GM12872 (cell line): ENCODE measurements around the gene TFB1M.

ENCODE experiments used
- TF ChIP-seq, protein P1 (sequence below): IDR thresholded peaks from 3 replicates; pipeline ENCODE4 v1.5.1; 2011; ENCODE audit warnings: low read depth, mild to moderate bottlenecking, low read length, moderate library complexity; ENCODE audit not compliant: insufficient read depth

Gene TFB1M

GRCh38 chr6:155314773-155315515 lies 660 bp upstream of the TFB1M start:
- TF ChIP-seq, protein P1, sequence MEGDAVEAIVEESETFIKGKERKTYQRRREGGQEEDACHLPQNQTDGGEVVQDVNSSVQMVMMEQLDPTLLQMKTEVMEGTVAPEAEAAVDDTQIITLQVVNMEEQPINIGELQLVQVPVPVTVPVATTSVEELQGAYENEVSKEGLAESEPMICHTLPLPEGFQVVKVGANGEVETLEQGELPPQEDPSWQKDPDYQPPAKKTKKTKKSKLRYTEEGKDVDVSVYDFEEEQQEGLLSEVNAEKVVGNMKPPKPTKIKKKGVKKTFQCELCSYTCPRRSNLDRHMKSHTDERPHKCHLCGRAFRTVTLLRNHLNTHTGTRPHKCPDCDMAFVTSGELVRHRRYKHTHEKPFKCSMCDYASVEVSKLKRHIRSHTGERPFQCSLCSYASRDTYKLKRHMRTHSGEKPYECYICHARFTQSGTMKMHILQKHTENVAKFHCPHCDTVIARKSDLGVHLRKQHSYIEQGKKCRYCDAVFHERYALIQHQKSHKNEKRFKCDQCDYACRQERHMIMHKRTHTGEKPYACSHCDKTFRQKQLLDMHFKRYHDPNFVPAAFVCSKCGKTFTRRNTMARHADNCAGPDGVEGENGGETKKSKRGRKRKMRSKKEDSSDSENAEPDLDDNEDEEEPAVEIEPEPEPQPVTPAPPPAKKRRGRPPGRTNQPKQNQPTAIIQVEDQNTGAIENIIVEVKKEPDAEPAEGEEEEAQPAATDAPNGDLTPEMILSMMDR, result no peak

DNA sequence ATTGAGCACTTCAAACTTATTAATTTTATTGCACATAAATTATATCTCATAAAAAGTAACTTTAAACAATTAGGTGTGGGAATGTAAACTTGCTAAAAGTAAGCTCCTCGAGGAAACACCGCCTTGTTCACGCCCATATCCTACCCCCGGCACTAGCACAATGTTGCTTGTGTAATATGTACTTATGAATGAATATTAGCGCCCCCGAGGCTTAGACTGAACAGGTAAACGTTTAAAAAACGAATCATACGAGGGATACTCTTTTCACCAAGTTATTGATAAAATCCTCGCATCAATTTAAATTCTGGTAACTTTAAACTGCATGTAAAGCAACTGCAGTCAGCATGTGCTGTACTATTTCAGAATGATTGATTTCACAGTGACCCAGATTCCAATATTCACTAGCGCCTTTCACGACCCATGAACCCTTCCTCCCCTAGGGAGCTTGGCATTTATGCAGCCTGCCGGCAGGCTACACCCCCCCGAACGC lies 637 bp downstream of the TFB1M start:
- TF ChIP-seq, protein P1, result no peak

GRCh38 chr6:155311583-155311982 lies 2.7 kb downstream of the TFB1M start:
- TF ChIP-seq, protein P1, result no peak

GRCh38 chr6:155311086-155311485 lies 3.2 kb downstream of the TFB1M start:
- TF ChIP-seq, protein P1, result no peak

- TF ChIP-seq, protein P1, result no peak
Measured at GRCh38 chr6:155310596-155310995, 3.7 kb downstream of the TFB1M start.

DNA sequence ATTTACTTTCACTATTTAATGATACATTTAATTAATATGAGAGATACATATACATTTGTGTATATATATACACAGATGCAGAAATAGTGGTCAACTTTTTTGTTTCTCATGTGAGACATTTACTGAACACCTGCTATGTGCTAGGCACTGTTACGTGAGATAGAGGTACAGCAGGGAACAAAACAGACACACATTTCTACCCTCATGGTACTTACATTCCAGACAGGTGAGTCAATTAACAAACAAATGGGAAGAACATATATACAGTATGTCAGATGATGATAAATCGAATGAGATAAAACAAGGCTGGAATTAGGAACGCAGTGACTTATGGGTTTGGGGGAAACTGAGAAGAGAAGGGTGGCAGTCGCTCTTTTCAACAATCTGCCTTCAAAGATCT lies 5.1 kb downstream of the TFB1M start:
- TF ChIP-seq, protein P1, result no peak

- TF ChIP-seq, protein P1, result no peak
Measured at GRCh38 chr6:155306958-155307357, 7.3 kb downstream of the TFB1M start.
